Activated CD4-positive, alpha-beta T cell treated with anti-CD3 and anti-CD28 coated beads, Interleukin-2, amount 10 ng/mL, durations not matched to agents 24 days and 14 days (primary cell): ENCODE data around the gene DAP. TPM values are rescaled to one million over a fixed set of nuclear protein-coding genes. Genes with fewer than 3 reads are reported as not detected.

Experiments
- DNase-seq: peaks from one replicate; pipeline ENCODE4 v3.0.0; 2022
- H3K27ac Mint-ChIP-seq: one replicate; pipeline ENCODE4 v1.8.0; 2022; ENCODE audit warnings: mild to moderate bottlenecking, mixed read lengths
- H3K27me3 Mint-ChIP-seq: one replicate; pipeline ENCODE4 v1.8.0; 2022; ENCODE audit warnings: mixed read lengths
- H3K36me3 Mint-ChIP-seq: one replicate; pipeline ENCODE4 v1.8.0; 2022; ENCODE audit warnings: low read depth, mild to moderate bottlenecking, mixed read lengths
- H3K4me1 Mint-ChIP-seq: one replicate; pipeline ENCODE4 v1.8.0; 2021; ENCODE audit warnings: mixed read lengths
- H3K4me3 Mint-ChIP-seq: one replicate; pipeline ENCODE4 v1.8.0; 2022; ENCODE audit warnings: mild to moderate bottlenecking, moderate library complexity, mixed read lengths
- H3K9me3 Mint-ChIP-seq: one replicate; pipeline ENCODE4 v1.8.0; 2021; ENCODE audit warnings: mixed read lengths
- intact Hi-C: fragments of 100-400 bp; cut with micrococcal nuclease; formaldehyde crosslinking; loops from one replicate; pipeline ENCODE4 v1.15.1; 2023
- total RNA-seq: library from RNA; stranded (reverse); gene quantifications from 2 replicates; pipeline ENCODE4 v1.2.3, GENCODE V29; 2022

Gene DAP
- total RNA-seq, 1 donor from 2014 or later: 54.5 TPM

DNA sequence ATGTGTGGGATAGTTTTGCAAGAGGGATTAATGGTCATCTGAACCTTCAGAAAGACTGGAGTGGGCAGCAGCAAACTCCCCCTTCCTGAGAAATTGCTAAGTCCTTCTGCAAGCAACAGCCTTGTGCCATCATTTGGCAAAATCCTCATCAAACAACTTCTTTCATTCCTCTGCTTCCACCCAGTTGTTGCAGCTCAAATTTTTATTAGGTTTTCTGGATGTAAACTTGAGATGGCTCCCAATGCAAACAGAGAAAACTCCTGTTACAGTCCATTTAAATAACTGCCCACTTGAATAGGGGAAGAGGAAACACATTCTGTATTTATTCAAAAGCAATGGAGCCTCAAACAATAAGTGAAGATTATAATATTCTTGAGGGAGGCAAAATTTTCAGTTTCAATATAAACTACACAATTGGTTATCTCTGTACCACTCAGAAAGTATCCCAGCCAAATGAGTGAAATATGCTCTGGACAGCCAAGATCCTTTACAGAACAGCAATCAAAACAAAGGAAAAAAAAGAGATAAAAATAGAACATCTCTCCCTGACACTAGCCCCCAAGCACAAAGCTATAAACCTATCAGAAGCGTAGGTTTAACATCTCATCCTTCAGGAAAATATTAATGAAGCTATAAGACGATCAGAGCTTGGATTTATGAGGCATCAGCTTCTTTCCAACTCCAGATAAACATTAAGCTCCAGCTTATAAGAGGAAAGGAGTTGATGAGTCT, 17.3 kb upstream of the DAP start:
- peaks cover 15% of the 10 kb centered on the region for H3K27me3 Mint-ChIP-seq
- no peaks in the 10 kb centered on the region for H3K4me1 Mint-ChIP-seq
- no peak overlapping the region for H3K27ac Mint-ChIP-seq
- no peaks in the 10 kb centered on the region for H3K36me3 Mint-ChIP-seq
- no peaks in the 10 kb centered on the region for H3K9me3 Mint-ChIP-seq
- no peak for DNase-seq
- no peak overlapping the region for H3K4me3 Mint-ChIP-seq
- intact Hi-C loops: no loop called here

DNA sequence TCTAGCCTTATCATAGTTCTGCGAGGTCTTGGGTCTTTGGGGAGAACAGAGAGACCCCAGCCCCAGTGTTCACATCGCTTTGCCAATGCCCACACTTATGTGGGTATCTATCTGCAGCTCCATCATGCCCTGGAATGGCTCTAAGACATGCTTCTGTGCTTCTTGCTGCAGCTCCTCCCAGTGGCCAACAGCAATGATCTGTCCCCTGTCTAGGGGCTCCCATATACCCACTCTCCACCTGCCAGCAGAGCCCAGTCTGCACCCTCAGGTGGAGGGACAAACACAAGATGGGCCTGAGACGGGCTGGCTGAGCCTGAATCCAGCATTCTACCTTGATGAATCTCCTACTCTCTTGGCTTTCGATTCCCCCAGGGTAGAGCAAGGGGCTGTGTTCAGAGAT, 14.6 kb upstream of the DAP start:
- H3K36me3 Mint-ChIP-seq: no peaks in the 10 kb centered on the region
- intact Hi-C loops: no loop called here
- no peaks in the 10 kb centered on the region for H3K4me1 Mint-ChIP-seq
- DNase-seq: peak; percentile 51
- H3K4me3 Mint-ChIP-seq: no peak overlapping the region
- no peak overlapping the region for H3K27ac Mint-ChIP-seq
- peaks cover 15% of the 10 kb centered on the region for H3K27me3 Mint-ChIP-seq
- no peaks in the 10 kb centered on the region for H3K9me3 Mint-ChIP-seq

DNA sequence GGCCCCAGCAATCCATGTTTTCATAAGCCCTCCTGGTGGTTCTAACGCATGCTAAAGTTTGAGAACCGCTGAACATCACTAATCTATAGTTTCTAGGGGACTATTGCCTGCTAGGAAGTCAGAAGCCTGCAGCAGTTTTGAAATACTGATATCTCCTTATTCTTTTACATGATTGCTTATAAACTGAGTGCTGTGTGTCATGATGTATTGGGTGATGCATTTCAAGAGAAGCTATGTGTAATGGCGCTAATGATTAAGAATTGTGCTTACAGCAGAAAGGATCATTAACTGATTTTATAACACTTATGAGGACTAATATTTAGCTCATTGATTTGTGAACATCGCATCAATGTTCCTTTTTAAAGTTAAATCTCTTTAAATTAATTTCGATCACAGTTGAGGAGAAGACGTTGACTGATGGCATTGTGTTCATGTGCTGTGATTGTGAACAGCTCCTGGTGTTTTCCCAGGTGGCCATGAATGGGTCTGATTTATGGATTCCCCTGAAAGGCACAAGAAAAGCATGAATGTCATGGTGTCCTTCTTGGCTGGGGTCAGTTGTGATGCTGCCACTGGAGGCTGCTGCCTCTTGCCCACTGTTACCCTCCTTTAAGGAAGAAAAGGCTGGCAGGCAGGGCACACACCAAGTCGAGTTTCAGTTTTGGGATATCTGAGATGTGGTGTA, 12.0 kb upstream of the DAP start:
- DNase-seq: no peak
- intact Hi-C loops: no loop called here
- H3K27me3 Mint-ChIP-seq: peaks cover 16% of the 10 kb centered on the region
- H3K4me1 Mint-ChIP-seq: no peaks in the 10 kb centered on the region
- H3K27ac Mint-ChIP-seq: no peak overlapping the region
- no peak overlapping the region for H3K4me3 Mint-ChIP-seq
- no peaks in the 10 kb centered on the region for H3K36me3 Mint-ChIP-seq
- no peaks in the 10 kb centered on the region for H3K9me3 Mint-ChIP-seq

DNA sequence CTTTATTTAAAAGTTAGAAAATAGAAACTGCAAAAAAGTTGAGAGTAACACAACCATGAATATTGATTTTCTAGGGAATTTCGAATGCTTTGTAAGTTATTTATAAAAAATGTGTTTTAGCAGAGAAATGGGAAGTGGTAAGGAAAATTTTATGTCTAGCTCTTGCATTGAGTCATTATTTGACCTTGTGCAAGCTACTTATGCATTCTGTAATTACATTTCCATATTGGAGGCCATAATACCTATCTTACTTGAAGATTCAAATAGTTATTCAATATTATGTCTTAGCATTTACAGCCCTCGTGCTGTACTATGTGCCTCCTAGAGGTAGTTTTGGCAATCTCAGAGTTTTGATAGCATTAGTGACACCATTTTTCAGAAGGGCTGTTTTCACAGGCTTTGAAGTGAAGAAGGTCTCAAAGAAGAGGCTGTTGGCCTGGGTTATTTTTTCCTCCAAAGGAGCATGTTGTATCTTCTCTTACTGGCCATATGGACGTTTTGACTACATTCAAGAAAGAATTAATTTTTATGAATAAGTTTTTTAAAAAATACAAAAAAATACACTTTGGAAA, 7.4 kb upstream of the DAP start:
- intact Hi-C loops: no loop called here
- Mint-ChIP-seq H3K27me3 (peaks cover 21% of the 10 kb centered on the region), H3K9me3 (no peaks in the 10 kb centered on the region), H3K27ac (no peak overlapping the region), H3K4me3 (no peak overlapping the region), H3K36me3 (no peaks in the 10 kb centered on the region), H3K4me1 (peaks cover 3% of the 10 kb centered on the region)
- DNase-seq: no peak

DNA sequence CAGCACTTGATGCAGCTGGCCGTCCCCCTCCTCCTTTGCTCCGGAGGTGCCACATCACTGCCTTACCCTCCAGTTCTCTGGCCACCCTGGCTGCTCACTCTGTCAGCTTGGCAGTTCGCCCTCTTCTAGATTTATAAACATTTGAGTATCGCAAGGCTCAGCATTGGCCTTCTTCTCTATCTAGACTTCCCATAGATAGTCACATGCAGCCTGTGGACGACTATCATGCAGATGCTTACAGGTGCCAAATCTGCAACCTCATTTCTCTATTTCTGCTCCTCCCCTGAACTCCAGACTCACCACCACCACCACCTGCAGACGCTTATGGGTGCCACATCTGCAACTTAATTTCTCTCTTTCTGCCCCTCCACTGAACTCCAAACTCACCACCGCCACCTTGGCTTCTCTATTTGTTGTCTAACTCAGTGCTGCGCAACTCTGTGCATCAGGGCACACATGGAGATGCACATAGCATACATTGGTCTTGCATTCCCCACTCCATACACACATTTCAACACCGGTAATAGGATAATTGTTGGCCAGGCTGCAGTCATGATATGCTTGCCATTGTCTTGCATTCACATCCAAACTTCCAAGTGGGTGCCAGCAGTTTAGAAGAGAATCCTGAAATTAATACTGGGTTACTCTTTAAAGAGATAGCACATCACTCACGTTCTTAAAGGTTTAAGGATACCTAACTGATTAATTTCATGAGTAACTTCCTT, 1.9 kb upstream of the DAP start:
- Mint-ChIP-seq H3K36me3 (peaks cover 5% of the 10 kb centered on the region), H3K4me3 (peak overlapping the region; percentile 91), H3K9me3 (no peaks in the 10 kb centered on the region), H3K4me1 (peaks cover 30% of the 10 kb centered on the region), H3K27ac (peak overlapping the region; percentile 54), H3K27me3 (peaks cover 16% of the 10 kb centered on the region)
- intact Hi-C loops: loop anchor here (5.0 kb wide), 5 partner anchors 61 to 411 kb away; partner anchors contain the start of genes ANKRD33B, MARCHF6 and ROPN1L
- no peak for DNase-seq

DNA sequence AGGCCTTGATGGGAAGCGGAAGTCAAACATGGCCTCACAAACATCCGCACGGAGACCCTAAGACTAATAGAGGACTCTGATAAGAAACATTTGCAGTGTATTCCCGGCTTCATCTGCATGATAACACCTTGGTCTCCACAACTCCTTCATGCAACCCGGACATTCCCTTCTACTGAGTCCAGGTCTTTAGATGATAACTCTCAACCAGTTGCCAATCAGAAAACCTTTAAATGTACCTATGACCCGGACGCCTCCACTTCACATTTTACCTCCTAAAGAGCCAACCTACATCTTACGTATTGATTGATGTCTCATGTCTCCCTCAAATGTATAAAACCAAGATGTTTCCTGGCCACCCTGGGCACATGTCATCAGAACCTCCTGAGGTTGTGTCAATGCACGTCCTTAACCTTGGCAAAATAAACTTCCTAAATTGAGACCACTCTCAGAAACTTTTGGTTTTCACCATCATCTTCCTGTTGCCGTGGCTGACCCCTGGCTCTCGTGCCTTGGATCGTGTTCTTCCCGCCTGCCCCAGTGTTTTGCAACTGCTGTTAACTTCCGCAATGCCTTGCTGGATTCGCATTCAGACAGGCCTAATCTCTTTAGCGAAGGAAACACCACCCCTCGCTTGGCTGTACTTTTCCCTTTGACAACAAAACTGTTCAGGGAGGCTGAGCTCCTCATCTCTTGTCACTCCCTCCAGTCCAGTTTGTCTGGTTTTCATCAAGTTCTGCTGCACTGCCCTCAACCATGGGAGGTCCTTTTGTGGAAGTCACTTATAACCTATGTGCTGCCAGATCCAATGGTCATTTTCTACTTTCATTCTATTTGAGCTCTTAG, 1.1 kb upstream of the DAP start:
- DNase-seq: peak; percentile 58
- H3K27me3 Mint-ChIP-seq: peaks cover 16% of the 10 kb centered on the region
- H3K36me3 Mint-ChIP-seq: peaks cover 8% of the 10 kb centered on the region
- no peaks in the 10 kb centered on the region for H3K9me3 Mint-ChIP-seq
- intact Hi-C loops: loop anchor here (2.0 to 5.0 kb wide), 7 partner anchors 35 to 511 kb away; partner anchors contain the start of genes ANKRD33B, CCT5, MARCHF6 and ROPN1L
- peaks cover 36% of the 10 kb centered on the region for H3K4me1 Mint-ChIP-seq
- H3K27ac Mint-ChIP-seq: peak overlapping the region; percentile 64
- peak overlapping the region; percentile 91 for H3K4me3 Mint-ChIP-seq

DNA sequence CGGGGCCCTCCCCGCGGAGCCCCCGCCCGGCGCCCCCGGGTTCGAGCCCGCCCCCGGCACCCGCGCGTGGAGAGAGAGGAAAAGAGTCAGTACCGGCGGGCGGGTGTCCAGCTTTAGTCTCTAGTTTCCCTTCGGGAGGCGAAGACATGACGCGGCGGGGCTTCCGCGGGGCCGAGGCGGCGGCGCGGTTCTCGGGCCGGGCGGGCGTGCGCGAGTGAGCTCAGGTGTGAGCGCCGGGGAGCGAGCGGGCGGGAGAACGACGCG, 181 bp downstream of the DAP start:
- Mint-ChIP-seq H3K36me3 (peaks cover 12% of the 10 kb centered on the region), H3K4me3 (peak overlapping the region; percentile 91), H3K9me3 (no peaks in the 10 kb centered on the region), H3K27ac (peak overlapping the region; percentile 27), H3K27me3 (peaks cover 13% of the 10 kb centered on the region), H3K4me1 (peaks cover 45% of the 10 kb centered on the region)
- intact Hi-C loops: loop anchor here (2.0 to 5.0 kb wide), 7 partner anchors 34 to 510 kb away; partner anchors contain the start of genes ANKRD33B, CCT5, MARCHF6 and ROPN1L
- no peak for DNase-seq

DNA sequence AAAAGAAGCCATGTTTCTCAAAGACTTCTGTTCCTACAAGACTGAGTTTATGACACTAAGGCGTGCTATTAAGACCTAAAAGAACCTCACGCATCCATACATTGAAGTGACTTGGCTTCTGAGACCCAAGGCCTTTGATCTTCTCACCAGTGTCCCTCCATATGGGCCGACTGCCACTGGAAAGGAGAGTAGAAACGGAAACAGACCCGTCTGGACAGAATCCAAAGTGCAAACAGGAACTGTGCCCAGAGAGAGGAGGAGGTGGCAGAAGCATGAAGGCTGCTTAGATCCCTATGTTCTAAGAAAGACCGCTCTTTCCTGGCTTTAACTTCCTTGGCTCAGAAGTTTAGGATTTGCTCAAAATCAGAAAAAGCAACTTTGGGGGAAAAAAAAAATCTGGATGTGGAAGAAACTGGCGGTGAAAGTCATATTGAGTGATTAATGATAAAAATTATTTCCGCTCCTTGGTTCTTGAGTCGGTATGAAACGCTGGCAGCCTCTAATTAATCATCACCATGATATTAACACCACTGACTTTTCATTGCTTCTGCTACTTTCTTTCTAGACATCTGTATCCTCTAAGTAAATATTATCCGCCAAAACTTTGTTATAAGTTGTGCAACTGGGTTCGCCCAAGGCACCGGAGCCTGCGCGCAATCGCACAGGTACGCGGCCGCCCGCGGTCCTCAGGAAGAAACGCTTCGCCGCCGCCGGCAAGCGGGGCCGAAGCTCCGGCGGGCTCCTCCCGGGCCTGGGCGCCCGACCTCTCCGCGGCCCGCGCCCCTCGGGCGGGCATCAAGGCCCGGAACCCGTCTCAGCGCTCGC, 726 bp downstream of the DAP start:
- peaks cover 45% of the 10 kb centered on the region for H3K4me1 Mint-ChIP-seq
- peaks cover 13% of the 10 kb centered on the region for H3K27me3 Mint-ChIP-seq
- intact Hi-C loops: loop anchor here (2.0 to 5.0 kb wide), 7 partner anchors 34 to 510 kb away; partner anchors contain the start of genes ANKRD33B, CCT5, MARCHF6 and ROPN1L
- H3K4me3 Mint-ChIP-seq: peak overlapping the region; percentile 91
- no peaks in the 10 kb centered on the region for H3K9me3 Mint-ChIP-seq
- DNase-seq: peak; percentile 70
- peak overlapping the region; percentile 85 for H3K27ac Mint-ChIP-seq
- H3K36me3 Mint-ChIP-seq: peaks cover 16% of the 10 kb centered on the region

DNA sequence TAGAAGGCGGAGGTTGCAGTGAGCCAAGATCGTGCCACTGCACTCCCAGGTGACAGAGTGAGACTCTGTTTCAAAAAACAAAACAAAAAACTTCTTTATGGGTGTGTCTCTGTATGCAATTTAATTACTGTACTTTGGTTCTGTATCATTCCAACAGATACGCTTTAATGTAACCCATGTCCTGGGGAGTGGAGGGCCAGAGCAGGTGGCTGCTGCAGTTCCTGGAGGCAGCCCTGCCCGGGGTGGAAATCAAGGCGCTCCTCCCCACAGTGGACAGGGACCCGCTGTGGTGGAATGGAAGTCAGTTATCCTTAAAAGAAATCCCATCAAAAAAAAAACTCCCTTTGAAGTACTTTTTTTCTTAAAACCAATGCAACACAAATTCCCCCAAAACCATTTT, 1.9 kb downstream of the DAP start:
- peaks cover 21% of the 10 kb centered on the region for H3K36me3 Mint-ChIP-seq
- peaks cover 42% of the 10 kb centered on the region for H3K4me1 Mint-ChIP-seq
- no peak overlapping the region for H3K27ac Mint-ChIP-seq
- intact Hi-C loops: no loop called here
- peak overlapping the region; percentile 91 for H3K4me3 Mint-ChIP-seq
- peaks cover 9% of the 10 kb centered on the region for H3K27me3 Mint-ChIP-seq
- H3K9me3 Mint-ChIP-seq: no peaks in the 10 kb centered on the region
- no peak for DNase-seq

DNA sequence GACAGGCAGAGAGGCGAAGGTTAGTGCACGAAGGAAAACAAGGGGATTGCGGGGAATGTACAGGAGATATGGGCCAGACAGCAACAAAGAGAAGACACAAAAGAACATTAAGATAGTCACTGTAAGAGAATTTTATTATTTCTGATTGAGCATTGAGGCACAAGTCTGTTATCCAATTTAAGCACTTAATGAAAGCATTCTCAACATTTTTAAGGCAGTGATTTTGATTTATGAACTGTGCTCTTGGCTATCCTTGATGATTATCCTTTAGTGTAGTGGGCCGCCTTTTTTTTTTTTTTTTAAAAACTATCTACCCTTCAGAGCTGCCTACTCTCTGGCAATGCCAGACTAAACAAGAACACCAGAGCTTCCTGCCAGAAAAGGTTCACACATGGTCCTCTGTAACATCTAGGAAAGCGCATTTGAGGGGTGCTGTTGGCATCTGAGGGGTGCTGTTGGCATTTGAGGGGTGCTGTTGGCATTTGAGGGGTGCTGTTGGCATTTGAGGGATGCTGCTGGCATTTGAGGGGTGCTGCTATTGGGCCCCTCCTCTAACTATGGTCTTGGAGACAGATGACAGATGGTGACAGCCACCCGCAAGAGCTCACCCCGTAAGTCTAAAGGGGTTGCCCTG, 3.0 kb downstream of the DAP start:
- Mint-ChIP-seq H3K4me1 (peaks cover 44% of the 10 kb centered on the region), H3K27ac (no peak overlapping the region), H3K27me3 (peaks cover 9% of the 10 kb centered on the region), H3K9me3 (no peaks in the 10 kb centered on the region), H3K36me3 (peaks cover 25% of the 10 kb centered on the region), H3K4me3 (no peak overlapping the region)
- intact Hi-C loops: no loop called here
- DNase-seq: no peak

DNA sequence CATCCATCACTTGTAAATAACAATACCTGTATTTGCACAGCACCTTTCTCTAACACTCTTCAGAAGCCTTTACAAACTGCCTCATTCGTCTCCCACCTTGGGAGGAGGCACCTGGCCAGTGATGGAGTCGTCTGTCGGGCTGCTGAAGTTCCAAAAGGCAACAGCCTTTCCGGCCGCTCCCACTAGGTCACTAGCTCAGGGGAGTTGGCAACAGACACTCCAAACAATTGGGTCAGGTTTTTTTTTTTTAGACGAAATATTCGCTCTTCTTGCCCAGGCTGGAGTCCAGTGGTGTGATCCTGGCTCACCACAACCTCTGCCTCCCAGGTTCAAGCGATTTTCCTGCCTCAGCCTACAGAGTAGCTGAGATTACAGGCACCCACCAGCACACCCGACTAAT, 4.0 kb downstream of the DAP start:
- intact Hi-C loops: no loop called here
- H3K9me3 Mint-ChIP-seq: no peaks in the 10 kb centered on the region
- H3K36me3 Mint-ChIP-seq: peaks cover 27% of the 10 kb centered on the region
- H3K27ac Mint-ChIP-seq: no peak overlapping the region
- H3K4me1 Mint-ChIP-seq: peaks cover 37% of the 10 kb centered on the region
- no peak overlapping the region for H3K4me3 Mint-ChIP-seq
- peaks cover 1% of the 10 kb centered on the region for H3K27me3 Mint-ChIP-seq
- no peak for DNase-seq

DNA sequence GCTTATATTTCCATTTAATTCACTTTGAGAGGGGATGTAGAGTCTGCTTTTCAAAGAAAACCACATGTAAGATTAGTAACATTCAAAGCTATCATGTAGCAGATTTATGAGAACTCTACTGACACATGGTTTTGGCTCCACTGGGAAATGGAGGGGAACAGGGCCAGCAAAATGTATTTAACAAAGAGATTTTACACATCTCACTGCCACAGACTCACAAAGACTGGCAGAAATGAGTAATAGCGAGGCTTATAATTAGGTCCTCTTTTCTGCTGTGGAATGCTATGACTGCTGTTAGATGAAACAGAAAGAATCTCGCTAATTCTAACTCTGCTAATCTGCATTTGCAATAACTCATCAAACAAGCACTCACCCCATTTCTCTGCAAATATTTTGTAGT, 4.5 kb downstream of the DAP start:
- intact Hi-C loops: no loop called here
- H3K4me3 Mint-ChIP-seq: no peak overlapping the region
- no peak overlapping the region for H3K27ac Mint-ChIP-seq
- H3K9me3 Mint-ChIP-seq: no peaks in the 10 kb centered on the region
- DNase-seq: no peak
- no peaks in the 10 kb centered on the region for H3K27me3 Mint-ChIP-seq
- H3K4me1 Mint-ChIP-seq: peaks cover 36% of the 10 kb centered on the region
- H3K36me3 Mint-ChIP-seq: peaks cover 30% of the 10 kb centered on the region
